Neural cell (in vitro differentiated cells): Measurements from ENCODE around the gene F12. TPM values are rescaled to one million over a fixed set of nuclear protein-coding genes. Genes with fewer than 3 reads are reported as not detected.

Experiments
- H2AFZ ChIP-seq: fragments of 200-600, 300-800 bp; sonication (generic), shearing (Covaris generic); 2 replicates; pipeline ENCODE4 v1.6.0; 2014; ENCODE audit warnings: low read depth, mild to moderate bottlenecking, antibody characterized with exemption, low read length, moderate library complexity
- H3F3A ChIP-seq: fragments of 200-600 bp; shearing (Covaris generic); 2 replicates; pipeline ENCODE4 v1.6.1; 2016; ENCODE audit warnings: mild to moderate bottlenecking, moderate library complexity, mixed read lengths, antibody characterized with exemption, low read length; ENCODE audit not compliant: insufficient read depth, poor library complexity, severe bottlenecking
- H3K27ac ChIP-seq: fragments of 200-600, 300-800 bp; sonication (generic), shearing (Covaris generic); 2 replicates; pipeline ENCODE4 v1.5.1; 2014; ENCODE audit warnings: mild to moderate bottlenecking, low read length, moderate library complexity
- H3K27me3 ChIP-seq: fragments of 300-800, 200-600 bp; sonication (generic), shearing (Covaris generic); 2 replicates; pipeline ENCODE4 v1.6.0; 2014; ENCODE audit warnings: mild to moderate bottlenecking, low read depth, low read length, moderate library complexity; ENCODE audit not compliant: insufficient read depth
- H3K36me3 ChIP-seq: fragments of 300-800, 200-600 bp; sonication (generic), shearing (Covaris generic); 2 replicates; pipeline ENCODE4 v1.5.1; 2014; ENCODE audit warnings: mild to moderate bottlenecking, antibody characterized with exemption, low read length, moderate library complexity; ENCODE audit not compliant: insufficient read depth
- H3K4me2 ChIP-seq: fragments of 300-800, 200-600 bp; sonication (generic), shearing (Covaris generic); 2 replicates; pipeline ENCODE4 v1.6.0; 2014; ENCODE audit warnings: mild to moderate bottlenecking, low read length
- H3K4me3 ChIP-seq: fragments of 300-800, 200-600 bp; sonication (generic), shearing (Covaris generic); 2 replicates; pipeline ENCODE4 v1.5.1; 2014; ENCODE audit warnings: mild to moderate bottlenecking, low read length, moderate library complexity
- H3K79me2 ChIP-seq: fragments of 200-600 bp; shearing (Covaris generic); replicated peaks from 2 replicates; pipeline ENCODE4 v1.6.0; 2014; ENCODE audit warnings: mild to moderate bottlenecking, low read length, moderate library complexity; ENCODE audit not compliant: insufficient read depth
- H3K9ac ChIP-seq: fragments of 300-800, 200-600 bp; sonication (generic), shearing (Covaris generic); 2 replicates; pipeline ENCODE4 v1.6.1; 2016; ENCODE audit warnings: mild to moderate bottlenecking, low read length, mixed read lengths
- H3K9me2 ChIP-seq: fragments of 200-600 bp; shearing (Covaris generic); 2 replicates; pipeline ENCODE4 v1.6.1; 2016; ENCODE audit warnings: mild to moderate bottlenecking, low read length, mixed read lengths; ENCODE audit not compliant: insufficient read depth
- H3K9me3 ChIP-seq: fragments of 200-600, 300-800 bp; sonication (generic), shearing (Covaris generic); 2 replicates; pipeline ENCODE4 v1.6.1; 2016; ENCODE audit warnings: mild to moderate bottlenecking, mixed run types, low read length, moderate library complexity, mixed read lengths
- H4K20me1 ChIP-seq: fragments of 200-600 bp; shearing (Covaris generic); 2 replicates; pipeline ENCODE4 v1.6.1; 2016; ENCODE audit warnings: mild to moderate bottlenecking, mixed run types; ENCODE audit not compliant: insufficient read depth
- EP300 ChIP-seq: fragments of 450-650 bp; conservative IDR thresholded peaks from 2 replicates; pipeline ENCODE4 v1.6.1; 2014; ENCODE audit warnings: antibody characterized with exemption, mild to moderate bottlenecking, moderate library complexity; ENCODE audit not compliant: poor library complexity, severe bottlenecking
- EZH2 ChIP-seq: fragments of 200-600, 300-800 bp; shearing (Covaris generic), sonication (generic); IDR thresholded peaks from 2 replicates; pipeline ENCODE4 v1.6.1; 2014; ENCODE audit warnings: antibody characterized with exemption, low read length, borderline replicate concordance, mild to moderate bottlenecking; ENCODE audit not compliant: insufficient read depth, poor library complexity, severe bottlenecking
- MXI1 ChIP-seq: fragments of 450-650 bp; conservative IDR thresholded peaks from 2 replicates; pipeline ENCODE4 v1.6.1; 2014; ENCODE audit warnings: antibody characterized with exemption, mild to moderate bottlenecking; ENCODE audit not compliant: poor library complexity, severe bottlenecking
- POLR2AphosphoS5 ChIP-seq: IDR thresholded peaks from 2 replicates; pipeline ENCODE4 v1.6.1; 2012
- RAD21 ChIP-seq: fragments of 450-650 bp; conservative IDR thresholded peaks from 2 replicates; pipeline ENCODE4 v1.6.1; 2014; ENCODE audit warnings: antibody characterized with exemption, mild to moderate bottlenecking, moderate library complexity
- SMC3 ChIP-seq: fragments of 450-650 bp; conservative IDR thresholded peaks from 2 replicates; pipeline ENCODE4 v1.6.1; 2014; ENCODE audit warnings: antibody characterized with exemption, mild to moderate bottlenecking, moderate library complexity; ENCODE audit not compliant: poor library complexity
- TAF1 ChIP-seq: IDR thresholded peaks from 2 replicates; pipeline ENCODE4 v1.6.1; 2012; ENCODE audit warnings: low read depth
- polyA plus RNA-seq: library from polyadenylated mRNA; depleted of rRNA; stranded (reverse); fragments of >200 nt; gene quantifications from 2 replicates; pipeline ENCODE4 v1.2.3, GENCODE V29; 2014
- TF ChIP-seq, protein P1 (sequence below): fragments of 450-650 bp; IDR thresholded peaks from 2 replicates; pipeline ENCODE4 v1.5.1; 2014; ENCODE audit warnings: antibody characterized with exemption, mild to moderate bottlenecking, moderate library complexity; ENCODE audit not compliant: poor library complexity, severe bottlenecking
- TF ChIP-seq, protein P2 (sequence below): IDR thresholded peaks from 2 replicates; pipeline ENCODE4 v1.6.1; 2012; ENCODE audit warnings: borderline replicate concordance

F12 gene
- polyA plus RNA-seq, 1 donor from 2014 or later = 1.4 TPM

DNA sequence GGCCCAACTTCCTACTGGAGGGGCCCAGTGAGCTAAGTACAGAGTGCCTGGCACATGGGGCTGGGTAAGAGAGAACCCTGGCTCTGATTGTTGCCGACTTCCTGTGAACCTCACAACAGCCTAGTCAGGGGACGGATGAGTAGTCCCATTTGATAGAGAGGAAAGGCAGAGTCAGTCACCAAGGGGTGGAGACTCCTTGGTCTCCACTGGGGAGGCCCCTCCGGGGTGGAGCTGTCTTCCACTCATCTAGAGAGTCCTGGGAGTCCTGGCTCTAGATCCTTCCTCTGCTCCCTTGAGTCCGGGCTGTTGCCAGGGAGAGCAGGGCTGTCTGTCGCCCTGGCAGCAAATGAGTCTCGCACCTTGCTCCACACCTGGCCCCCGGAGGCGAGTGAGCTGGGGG is 25.1 kb upstream of the F12 start:
- Histone ChIP-seq H3K27ac (no peak overlapping the region), H3K79me2 (no peaks in the 10 kb centered on the region), H3K9ac (no peak overlapping the region), H3K4me3 (no peak overlapping the region), H3K27me3 (no peaks in the 10 kb centered on the region), H3K4me2 (no peak overlapping the region), H2AFZ (no peak overlapping the region), H3K36me3 (no peaks in the 10 kb centered on the region), H3F3A (no peaks in the 10 kb centered on the region), H3K9me3 (no peaks in the 10 kb centered on the region), H3K9me2 (no peaks in the 10 kb centered on the region), H4K20me1 (no peaks in the 10 kb centered on the region)
- TF ChIP-seq, protein P1, sequence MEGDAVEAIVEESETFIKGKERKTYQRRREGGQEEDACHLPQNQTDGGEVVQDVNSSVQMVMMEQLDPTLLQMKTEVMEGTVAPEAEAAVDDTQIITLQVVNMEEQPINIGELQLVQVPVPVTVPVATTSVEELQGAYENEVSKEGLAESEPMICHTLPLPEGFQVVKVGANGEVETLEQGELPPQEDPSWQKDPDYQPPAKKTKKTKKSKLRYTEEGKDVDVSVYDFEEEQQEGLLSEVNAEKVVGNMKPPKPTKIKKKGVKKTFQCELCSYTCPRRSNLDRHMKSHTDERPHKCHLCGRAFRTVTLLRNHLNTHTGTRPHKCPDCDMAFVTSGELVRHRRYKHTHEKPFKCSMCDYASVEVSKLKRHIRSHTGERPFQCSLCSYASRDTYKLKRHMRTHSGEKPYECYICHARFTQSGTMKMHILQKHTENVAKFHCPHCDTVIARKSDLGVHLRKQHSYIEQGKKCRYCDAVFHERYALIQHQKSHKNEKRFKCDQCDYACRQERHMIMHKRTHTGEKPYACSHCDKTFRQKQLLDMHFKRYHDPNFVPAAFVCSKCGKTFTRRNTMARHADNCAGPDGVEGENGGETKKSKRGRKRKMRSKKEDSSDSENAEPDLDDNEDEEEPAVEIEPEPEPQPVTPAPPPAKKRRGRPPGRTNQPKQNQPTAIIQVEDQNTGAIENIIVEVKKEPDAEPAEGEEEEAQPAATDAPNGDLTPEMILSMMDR = no peak
- no peak for TF ChIP-seq POLR2AphosphoS5
- TF ChIP-seq SMC3 = no peak
- no peak for TF ChIP-seq MXI1
- no peak for TF ChIP-seq EZH2
- TF ChIP-seq, protein P2, sequence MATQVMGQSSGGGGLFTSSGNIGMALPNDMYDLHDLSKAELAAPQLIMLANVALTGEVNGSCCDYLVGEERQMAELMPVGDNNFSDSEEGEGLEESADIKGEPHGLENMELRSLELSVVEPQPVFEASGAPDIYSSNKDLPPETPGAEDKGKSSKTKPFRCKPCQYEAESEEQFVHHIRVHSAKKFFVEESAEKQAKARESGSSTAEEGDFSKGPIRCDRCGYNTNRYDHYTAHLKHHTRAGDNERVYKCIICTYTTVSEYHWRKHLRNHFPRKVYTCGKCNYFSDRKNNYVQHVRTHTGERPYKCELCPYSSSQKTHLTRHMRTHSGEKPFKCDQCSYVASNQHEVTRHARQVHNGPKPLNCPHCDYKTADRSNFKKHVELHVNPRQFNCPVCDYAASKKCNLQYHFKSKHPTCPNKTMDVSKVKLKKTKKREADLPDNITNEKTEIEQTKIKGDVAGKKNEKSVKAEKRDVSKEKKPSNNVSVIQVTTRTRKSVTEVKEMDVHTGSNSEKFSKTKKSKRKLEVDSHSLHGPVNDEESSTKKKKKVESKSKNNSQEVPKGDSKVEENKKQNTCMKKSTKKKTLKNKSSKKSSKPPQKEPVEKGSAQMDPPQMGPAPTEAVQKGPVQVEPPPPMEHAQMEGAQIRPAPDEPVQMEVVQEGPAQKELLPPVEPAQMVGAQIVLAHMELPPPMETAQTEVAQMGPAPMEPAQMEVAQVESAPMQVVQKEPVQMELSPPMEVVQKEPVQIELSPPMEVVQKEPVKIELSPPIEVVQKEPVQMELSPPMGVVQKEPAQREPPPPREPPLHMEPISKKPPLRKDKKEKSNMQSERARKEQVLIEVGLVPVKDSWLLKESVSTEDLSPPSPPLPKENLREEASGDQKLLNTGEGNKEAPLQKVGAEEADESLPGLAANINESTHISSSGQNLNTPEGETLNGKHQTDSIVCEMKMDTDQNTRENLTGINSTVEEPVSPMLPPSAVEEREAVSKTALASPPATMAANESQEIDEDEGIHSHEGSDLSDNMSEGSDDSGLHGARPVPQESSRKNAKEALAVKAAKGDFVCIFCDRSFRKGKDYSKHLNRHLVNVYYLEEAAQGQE = no peak
- no peak for TF ChIP-seq RAD21
- no peak for TF ChIP-seq EP300
- TF ChIP-seq TAF1 = no peak

DNA sequence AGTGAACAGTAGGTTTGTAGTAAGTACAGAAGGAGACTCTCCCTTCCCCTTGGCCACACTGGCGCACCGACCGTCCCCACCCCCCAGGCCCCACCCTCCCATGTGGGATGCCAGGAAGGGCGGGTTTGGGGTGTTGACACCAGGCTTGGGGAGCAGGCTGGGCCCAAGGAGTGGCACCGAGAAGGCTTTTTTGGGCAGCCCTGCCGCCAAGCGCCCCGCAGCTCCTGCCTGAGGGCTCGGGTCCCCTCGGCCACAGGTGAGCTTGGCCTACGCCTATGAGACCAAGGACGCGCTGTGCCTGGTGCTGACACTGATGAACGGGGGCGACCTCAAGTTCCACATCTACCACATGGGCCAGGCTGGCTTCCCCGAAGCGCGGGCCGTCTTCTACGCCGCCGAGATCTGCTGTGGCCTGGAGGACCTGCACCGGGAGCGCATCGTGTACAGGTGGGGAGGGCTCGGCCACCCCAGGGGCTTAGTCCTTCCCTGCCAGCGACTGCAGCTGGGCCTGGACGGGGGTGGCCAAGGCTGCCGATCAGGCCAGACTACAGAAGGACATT is 24.4 kb upstream of the F12 start:
- H3K27ac ChIP-seq = no peak overlapping the region
- peaks cover 2% of the 10 kb centered on the region for H3K79me2 ChIP-seq
- H3K27me3 ChIP-seq = no peaks in the 10 kb centered on the region
- H3K9ac ChIP-seq = no peak overlapping the region
- H2AFZ ChIP-seq = no peak overlapping the region
- no peak overlapping the region for H3K4me3 ChIP-seq
- no peak overlapping the region for H3K4me2 ChIP-seq
- no peaks in the 10 kb centered on the region for H3K9me3 ChIP-seq
- no peaks in the 10 kb centered on the region for H4K20me1 ChIP-seq
- no peaks in the 10 kb centered on the region for H3K9me2 ChIP-seq
- H3K36me3 ChIP-seq = no peaks in the 10 kb centered on the region
- no peak for TF ChIP-seq EZH2
- TF ChIP-seq, protein P1 = no peak
- no peak for TF ChIP-seq RAD21
- TF ChIP-seq TAF1 = no peak
- TF ChIP-seq MXI1 = no peak
- no peak for TF ChIP-seq SMC3
- TF ChIP-seq, protein P2 = no peak
- TF ChIP-seq POLR2AphosphoS5 = no peak
- TF ChIP-seq EP300 = no peak
- no peaks in the 10 kb centered on the region for H3F3A ChIP-seq
